GM10266 (cell line): ENCODE results near the gene GNG4.
"Not testable (repeated sequence)": the region's sequence is repeated elsewhere in the genome, so short reads cannot be mapped to it uniquely, and the experiment has no call there.

ENCODE experiments used
- DNase-seq: peaks from one replicate; pipeline ENCODE4 v3.0.0; 2012; ENCODE audit errors: extremely low spot score
- CTCF ChIP-seq: IDR thresholded peaks from 2 replicates; pipeline ENCODE4 v1.5.1; 2012; ENCODE audit warnings: mild to moderate bottlenecking, low read depth; ENCODE audit not compliant: control insufficient read depth, insufficient read depth; ENCODE audit errors: missing control alignments

Gene GNG4

GRCh38 chr1:235583511-235584001 lies 66.0 kb downstream of the GNG4 start:
- no peak for TF ChIP-seq CTCF
- no peak for DNase-seq

GRCh38 chr1:235582130-235582529 lies 67.5 kb downstream of the GNG4 start:
- DNase-seq: no peak
- no peak for TF ChIP-seq CTCF

- DNase-seq: no peak
- no peak for TF ChIP-seq CTCF
Observed at GRCh38 chr1:235579891-235580290, 69.7 kb downstream of the GNG4 start.

- TF ChIP-seq CTCF: no peak
- DNase-seq: no peak
Observed at GRCh38 chr1:235575597-235575996, 74.0 kb downstream of the GNG4 start.

GRCh38 chr1:235573880-235574279 lies 75.7 kb downstream of the GNG4 start:
- TF ChIP-seq CTCF: no peak
- no peak for DNase-seq

GRCh38 chr1:235572971-235573370 lies 76.6 kb downstream of the GNG4 start:
- DNase-seq: not testable (repeated sequence)

GRCh38 chr1:235571482-235571881 lies 78.1 kb downstream of the GNG4 start:
- DNase-seq: no peak
- TF ChIP-seq CTCF: no peak

GRCh38 chr1:235567812-235568503 lies 81.6 kb downstream of the GNG4 start:
- TF ChIP-seq CTCF: no peak
- DNase-seq: no peak
